NCI-H1436 treated with DMSO at 0.1 percent for 48 hours (cell line): ENCODE results near the gene FHOD3.

Experiments used
- DNase-seq: peaks from one replicate; lab custom pipeline; 2025; lab: John Stamatoyannopoulos, UW

Gene FHOD3

DNA sequence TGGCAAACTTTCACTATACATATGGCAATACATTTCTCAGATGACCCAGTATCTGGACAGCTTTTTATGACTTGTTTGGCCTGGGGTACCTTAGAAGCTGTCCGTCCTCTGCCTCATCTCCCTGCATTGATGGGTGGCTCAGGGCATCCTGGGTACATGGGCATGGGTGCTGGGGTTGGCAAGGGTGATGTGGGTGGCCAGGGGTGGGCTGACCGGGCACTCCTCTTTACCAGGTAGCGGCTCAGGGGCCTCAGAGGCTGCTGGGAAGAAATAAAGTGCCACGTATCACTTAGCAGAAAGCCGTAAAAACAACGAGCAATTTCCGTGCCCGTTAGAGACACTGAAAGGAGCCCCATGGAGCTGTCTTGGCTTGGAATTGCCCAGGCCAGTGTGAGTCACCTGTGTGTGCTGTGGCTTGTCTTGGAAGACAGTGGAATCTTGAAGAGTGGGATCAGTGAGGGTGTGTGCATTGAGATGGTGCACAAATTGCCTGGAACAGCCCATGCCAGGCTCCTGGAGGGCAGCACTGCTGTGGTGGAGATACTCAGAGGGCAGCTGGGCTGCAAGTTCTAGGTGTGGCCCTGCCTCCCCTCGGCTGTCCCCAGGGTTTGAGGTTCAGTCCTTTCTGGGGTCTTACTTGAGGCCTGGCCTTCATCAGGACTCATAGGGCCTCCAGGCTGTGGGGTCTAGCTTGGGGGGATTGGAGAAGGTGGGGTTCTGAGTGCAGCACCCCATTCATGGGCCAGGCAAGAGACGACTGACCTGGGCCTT is 88.8 kb downstream of the FHOD3 start:
- no peak for DNase-seq

DNA sequence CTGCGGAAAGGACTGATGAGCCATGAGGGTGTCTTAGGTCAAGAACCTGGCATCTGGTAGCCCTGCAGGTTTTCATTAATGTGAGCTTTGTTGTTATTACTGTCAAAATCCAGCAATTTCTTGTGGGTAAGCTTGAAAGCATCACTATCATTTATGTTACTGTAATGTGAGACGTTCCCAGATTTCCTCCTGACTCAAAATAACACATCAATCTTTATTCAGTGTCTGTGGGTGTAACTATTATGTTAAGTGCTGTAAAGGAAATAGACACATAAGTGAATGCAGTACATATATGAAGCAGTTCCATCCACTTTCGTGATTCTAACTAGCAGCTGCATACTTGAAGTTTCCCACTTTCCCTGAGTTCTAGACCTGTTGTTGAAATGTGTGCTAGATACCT is 89.8 kb downstream of the FHOD3 start:
- no peak for DNase-seq

DNA sequence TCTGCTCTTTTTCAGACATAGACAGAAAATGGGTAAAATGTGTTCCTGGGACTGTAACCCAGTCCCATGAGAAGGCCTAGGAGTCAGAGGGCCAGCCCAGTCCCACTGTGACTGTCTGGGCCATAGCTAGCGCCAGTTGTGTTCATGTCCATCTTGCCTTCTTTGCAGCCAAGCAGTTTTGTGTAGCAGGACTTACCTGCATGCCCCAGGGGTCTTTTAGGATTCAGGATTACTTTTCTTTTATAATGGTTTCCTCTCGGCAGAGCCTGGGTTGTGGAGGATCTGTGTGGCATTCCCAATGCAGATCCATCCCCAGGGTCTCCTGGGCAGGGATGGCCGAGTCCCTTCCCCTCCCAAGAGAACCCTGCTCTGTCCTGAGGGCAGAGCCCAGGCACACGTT is 90.8 kb downstream of the FHOD3 start:
- DNase-seq, result no peak

DNA sequence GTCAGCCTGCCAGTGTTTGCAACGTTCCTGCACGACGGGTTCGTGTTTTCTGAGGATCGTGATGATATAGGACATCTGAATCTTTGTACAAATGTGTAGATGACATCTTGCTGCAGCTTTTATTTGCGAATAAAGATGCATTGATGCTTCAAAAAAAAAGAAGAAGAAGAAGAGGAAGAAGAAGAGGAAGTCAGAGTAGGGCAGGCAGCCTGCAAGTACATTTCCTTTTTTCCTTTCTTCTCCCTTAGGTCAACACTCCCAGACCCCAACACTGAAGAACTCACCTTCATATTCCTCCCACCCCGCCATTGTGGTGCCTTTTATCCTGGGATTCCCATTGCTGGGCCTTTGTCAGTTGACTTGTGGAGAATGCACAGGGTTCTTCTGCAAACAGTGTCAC is 91.5 kb downstream of the FHOD3 start:
- no peak for DNase-seq

DNA sequence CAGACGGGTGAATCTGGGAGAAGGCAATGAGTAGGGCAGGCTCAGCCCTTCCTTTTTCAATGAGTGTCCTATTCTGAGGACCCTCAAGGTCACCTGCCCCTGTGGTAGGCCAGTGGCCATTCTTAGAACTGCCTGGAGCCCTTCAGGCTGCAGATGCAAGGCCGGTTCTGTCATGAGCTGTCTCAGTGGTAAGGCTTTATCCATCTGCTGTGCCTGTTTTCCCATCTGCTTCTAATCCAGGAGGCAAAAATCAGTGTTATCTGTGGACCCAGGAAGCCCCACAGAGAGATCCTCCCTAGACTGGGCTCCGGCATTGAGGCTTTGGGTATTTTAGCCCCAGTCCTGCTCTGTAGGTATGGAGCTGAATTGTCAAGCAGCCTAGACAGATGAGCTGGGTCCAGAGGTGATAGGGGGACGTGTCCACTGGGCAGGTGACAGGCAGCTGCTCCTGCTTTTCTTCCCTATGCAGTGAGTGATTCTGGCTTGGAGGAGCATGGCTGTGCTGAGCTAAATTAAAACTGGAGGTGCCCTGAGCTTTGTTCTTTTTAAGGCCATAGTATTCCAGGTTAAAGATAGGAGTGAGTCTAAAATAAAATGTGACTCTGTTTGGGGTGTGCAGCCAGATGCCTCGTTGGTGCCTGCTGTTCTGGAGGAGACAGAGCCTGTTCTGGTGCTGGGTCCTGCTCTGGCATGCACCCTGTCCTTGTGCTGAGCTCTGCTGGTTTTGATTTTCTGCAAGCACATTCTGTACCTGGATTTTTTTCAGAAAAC is 92.5 kb downstream of the FHOD3 start:
- DNase-seq, result no peak

DNA sequence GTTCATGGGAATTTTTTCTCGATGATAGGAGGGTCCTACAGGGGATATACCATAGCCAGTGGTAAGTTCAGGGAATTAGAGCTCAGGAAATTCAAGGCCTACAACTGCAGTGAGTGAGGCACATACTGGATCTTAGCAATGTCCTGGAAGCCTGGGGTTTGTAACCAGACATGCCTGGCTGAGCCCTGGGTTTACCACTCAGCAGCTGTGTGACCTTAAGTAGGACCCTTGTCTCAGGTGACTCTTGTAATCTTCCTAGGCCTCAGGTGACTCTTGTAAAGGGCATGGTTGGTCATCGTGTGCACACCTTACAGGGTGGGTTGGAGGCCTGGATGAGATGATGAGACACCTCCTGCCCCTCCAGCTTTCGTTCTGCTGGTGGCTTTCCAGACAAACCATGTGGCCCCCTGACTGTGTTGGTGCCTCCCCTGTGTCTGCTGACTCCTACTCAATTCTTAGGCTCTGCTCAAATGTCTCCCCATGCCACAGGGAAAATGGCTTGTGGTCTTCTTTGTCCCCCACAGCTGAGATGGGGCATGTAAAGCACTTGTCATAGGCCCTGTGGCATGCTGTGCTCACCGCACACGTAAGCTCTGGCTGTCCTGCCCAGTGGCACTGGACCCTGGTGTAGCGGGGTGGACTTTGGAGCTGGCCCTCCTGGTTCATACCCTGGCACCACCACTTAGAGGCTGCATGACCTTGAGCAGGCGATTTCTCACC is 94.1 kb downstream of the FHOD3 start:
- no peak for DNase-seq

DNA sequence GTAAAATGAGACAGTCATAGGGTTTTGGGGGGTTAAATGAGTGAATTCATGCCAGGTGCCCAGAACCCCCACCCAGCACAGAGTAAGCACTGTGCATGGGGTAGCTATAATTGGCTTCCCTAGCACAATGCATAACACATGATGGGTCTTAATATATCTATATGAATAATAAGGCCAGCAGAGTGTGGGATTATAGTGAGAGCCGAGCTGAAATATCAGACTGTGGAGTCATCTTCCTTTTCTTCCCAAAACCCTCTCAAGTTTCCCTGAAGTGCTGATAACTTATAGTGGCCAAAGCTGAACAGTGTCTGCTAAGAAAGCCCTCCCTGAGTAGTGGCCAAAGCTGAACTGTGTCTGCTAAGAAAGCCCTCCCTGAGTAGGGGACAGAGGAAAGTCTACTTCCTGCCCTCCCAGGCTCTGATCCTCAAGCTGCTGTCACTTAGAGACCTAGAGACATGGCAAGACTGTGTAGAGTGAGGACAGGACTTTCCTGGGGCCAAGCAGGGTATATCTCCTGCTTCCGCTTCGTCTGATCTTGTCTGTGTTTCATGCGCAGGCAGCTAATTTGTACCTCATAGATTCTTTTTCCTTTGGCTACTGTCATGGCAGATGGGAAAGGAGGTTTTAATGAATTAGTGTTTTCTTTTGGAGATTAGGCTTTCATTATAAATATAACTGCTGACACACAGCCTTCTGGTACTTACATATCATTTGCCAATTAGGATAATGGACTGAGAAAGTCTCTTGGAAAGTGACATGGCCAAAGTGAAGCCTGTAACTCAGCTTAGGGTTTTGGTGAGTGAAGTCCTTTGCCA is 94.9 kb downstream of the FHOD3 start:
- DNase-seq, result no peak

DNA sequence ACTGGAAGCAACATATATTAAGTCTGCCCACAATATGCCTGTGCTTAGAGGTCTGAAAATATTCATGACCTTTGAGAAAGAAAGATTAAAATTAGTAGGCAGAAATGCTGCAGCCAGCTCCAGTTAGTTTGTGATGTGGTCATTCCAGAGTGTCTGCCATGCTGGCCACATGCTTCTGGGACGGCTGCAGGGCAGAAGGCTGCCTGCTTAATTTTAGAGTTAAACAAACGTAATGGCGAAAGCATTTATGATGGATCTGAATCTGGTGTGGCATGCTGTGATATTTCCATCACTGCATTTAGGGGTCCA is 95.4 kb downstream of the FHOD3 start:
- DNase-seq, result no peak

DNA sequence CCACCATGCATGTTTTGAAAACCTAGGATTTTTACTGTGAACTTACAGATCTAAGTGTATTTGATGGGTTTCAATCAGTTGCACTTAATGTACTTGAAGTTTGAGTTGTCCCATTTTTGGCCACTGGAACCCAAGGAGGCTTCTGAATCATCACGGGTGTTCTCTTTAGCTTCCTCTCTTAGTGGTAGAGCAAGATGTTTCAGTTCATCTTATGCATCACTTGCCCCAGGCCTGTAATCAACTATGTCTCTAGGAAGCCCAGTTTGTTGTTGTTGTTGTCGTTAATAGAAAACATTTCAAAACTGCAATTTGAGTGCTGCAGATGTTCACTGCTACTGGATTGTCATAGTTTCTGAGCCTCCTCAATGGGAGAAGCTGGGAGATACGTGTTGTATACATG is 97.0 kb downstream of the FHOD3 start:
- no peak for DNase-seq

DNA sequence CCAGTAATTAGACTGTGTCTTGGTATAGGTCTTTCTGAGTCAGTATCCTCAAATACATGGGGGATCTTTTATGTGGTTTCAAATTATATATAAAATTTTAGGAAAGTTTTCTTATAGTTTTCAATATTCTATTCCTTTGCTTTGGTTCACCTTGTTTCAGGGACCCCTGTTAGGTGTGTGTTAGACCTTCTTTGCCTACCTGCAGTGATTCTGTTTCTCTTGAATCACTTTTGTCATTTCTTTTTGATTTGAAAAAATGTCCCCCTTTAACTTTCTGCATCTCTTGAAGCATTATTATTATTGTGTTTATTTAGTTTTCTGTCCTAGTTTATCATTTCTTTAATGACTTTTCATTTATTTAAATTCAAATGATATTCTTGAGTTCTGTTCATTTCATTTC is 98.7 kb downstream of the FHOD3 start:
- DNase-seq, result no peak

DNA sequence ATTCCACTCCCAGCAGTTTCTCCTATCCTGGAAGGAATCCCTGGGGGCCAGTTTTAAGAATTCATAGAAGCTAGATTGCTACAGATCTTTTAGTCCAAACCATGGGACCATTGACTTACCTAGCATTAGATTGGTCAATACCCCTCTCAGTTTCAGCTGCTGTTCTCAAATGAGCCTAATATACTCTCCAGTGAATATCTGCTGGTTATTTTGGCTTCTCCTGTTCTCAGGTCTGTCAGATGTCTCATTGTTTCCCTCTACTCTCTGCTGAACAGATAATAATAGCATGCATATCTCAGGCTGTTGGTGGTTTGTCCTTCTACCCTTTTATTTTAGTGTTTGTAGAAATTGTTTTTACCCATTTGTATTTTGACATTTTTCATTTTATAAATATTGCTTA is 99.5 kb downstream of the FHOD3 start:
- no peak for DNase-seq

DNA sequence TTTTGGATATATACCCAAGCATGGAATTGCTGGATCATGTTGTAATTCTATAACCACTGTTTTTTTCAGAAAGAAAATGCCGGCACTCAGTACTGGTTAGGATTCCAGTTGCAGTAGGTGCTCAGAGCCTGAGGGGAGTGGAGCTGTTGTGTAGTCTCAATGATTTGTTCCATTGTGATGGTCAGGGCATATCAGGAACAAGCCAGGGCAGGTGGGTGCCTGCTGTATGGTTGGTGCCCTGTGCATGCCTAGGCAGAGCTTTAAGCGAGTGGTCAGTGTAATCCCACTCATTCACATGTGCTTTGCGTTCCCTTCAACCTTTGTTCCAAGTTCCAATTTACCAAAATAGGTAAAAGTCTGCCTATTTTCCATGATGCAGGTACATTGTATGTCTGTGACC is 100.9 kb downstream of the FHOD3 start:
- DNase-seq, result no peak

DNA sequence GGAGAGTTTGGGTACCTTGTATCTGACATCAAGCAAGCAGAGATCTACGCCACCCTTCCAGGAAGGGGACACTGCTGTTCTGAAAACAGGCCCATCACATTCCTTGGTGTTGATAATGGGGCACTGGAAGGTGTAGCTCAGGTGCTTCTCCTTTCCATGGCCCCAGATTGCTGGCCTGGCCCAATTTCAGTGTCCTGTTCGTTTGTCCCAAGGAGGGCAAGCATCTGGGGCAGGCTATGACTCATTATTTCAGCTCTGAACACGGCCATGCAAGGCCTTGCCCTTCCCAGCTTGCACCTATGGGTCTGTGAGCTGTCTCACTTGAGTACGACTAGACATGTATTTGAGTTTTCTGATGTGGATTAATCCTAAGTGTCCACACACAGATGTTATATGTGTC is 101.5 kb downstream of the FHOD3 start:
- no peak for DNase-seq

DNA sequence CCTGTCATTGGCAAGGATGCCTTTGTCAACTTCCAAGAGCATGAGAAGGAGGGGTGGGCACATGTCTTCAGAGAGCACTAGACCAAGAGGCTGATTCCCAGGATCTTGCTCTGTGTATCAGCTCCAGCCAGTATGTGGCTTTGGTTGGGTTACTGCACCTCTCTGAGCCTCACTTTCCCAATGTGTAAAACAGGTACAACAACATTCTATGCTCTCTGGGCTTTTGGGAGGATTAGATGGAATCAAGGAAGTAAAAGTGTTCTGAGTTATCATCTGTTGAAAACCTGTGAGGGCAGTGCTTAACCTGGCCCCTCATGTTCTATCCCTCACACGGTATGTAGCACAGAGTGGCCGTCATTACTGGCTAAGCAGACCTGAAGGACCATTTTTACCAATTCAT is 103.9 kb downstream of the FHOD3 start:
- DNase-seq, result no peak

DNA sequence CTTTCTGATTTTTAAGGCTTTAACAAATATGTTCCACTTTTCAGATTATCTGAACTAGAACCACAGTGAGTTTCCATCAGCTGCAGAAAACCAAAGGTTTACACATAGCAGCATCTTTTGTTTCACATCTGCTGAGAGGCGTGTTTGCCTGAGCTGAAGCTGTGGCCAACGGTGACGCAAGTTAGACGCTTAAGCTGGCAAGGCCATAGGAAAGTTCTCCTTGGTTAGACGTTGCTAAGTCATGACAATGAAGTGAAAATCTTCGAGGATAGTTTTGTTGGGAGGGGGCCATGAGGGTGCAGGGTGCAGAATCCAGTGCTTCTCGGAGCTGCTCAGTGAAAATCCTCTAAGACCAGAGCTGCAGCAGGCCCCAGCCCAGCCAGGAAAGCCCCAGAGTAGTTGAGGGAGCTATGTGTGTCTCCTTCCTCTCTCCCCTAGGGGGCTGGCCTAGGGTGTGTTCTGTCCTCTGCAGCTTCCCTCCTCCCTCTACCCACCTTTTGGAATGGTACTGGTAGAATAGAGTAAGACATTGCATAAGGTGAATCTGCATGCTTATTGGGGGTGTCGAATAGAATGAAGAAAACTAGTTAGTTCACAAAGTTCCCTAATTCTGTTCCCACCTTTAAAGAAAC is 105.4 kb downstream of the FHOD3 start:
- DNase-seq, result no peak

DNA sequence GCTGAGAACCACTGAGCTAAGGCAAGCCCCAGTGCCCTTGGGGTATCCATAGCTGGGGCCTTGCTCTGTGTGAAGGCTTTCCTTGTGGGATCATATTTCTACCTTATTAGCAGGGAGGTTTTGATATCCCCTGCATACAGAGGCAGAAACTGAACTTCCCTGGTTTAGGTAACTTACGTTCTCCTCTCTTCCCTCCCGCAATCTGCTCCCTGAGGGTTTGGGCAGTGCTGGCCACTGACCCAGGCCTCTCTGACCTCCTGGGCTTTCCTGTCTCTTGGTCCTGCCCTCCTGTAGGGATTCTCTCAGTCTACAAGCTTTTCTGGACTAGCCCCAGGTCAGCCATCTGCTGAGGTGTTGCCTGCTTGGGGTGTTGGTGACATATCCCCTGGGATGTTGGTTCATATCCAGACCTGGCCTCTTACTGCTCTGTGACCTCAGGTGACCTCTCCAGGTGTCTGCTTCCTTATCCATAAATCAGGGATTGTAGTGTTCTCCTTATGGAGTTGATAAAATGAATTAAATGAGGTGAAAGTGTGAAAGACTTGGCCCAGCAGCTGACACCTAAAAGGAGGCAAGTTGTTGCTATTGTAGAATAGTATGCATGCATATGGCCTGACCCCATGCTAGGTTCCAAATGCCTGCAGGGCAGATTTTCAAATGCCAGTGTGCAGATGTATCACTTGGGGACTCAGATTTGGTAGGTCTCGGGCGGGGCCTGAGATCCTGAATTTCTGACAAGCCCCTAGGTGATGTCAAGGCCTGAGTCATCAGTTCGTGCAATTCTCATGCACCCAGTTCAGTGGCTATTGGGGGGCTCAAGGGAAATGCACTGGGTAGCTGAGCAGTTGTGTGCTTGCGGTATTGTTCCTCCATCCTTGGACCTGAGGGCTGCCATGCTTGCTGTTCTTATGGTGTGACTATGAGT is 106.6 kb downstream of the FHOD3 start:
- no peak for DNase-seq

DNA sequence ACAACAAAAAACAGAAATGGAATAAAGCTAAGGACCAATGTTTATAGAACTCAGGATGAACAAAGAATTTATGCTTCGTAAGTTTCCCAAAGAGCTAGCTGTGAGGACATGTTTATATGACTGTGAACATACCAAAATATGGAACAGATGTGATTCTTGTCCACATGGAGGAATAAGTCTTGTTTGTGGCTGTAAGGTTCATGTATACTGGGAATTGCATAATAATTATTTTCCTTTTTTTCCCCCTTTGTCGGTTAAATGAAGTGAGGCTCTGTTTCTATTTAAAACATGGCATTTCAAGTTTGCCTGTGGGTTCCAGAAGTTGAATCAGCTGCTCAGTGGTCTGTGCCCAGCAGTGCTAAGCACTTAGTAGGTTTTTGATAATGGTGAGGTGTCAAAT is 108.1 kb downstream of the FHOD3 start:
- no peak for DNase-seq

DNA sequence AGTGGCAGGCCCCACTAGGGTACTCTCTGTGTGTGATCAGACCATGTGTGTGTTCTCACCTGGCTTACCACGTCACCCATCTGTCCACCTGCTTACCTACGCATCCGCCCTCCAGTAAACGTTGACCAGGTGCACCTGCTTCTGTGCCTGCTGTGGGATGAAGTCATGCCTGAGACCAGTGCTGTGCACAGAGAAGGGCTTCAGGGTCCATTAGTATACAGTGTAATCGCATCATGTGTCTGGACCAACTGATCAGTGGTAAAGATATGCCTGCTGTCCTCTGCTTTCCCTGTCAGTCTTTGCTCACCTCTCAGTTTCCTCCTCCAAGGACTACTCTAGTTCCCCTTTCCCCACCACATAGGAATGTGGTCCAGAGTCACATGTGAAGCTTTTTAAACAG is 109.3 kb downstream of the FHOD3 start:
- no peak for DNase-seq

DNA sequence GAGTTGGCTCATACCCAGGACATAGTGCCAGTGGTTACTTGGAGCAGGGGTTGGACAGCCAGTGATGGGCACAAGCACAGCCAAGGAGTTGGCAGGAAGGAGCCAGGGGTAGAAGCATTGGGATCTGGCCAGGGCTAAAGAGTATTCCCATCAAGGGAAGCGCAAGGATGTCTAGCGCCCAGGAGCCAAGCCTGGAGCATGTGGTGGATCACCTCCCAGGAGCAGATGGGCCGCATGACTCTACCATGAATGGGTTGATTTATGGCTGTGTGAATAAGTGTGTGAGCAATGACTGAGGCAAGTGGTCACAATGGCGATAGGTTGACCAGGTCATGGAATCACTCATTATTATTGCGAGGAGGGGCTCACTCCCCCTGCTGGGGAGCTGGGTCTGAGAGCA is 111.1 kb downstream of the FHOD3 start:
- DNase-seq, result no peak

DNA sequence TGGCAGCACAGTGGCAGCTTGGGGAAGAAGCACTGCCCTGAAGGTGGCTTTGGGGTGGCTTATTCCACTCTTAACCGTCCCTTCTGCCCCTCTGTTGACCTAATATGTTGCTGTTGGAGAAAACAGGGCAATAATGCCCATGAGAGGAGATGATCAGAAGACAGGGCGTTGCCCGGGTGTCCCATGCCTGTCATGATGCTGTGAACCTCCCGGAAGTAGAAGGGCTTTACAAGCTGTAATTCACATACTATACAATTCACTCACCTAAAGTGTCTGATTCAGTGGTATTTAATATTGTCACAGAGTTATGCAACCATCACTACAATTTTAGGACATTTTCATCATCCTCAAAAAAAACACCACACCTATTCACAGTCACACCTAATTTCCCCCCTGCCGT is 112.3 kb downstream of the FHOD3 start:
- DNase-seq, result no peak

DNA sequence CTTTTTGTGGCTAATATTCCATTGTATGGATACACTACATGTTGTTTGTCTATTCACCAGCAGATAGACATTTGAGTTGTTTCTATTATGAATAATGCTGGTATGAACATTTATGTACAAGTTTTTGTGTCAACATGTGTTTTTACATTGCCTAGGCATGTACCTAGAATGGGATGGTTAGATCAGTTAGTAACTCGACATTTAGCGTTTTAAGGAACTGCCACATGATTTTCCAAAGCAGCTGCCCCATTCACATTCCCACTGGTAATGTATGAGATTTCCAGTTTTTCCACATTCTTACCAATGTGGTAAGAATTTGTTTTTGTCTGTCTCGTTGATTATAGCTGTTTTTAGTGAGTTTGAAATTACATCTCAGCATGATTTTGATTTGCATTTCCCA is 112.8 kb downstream of the FHOD3 start:
- DNase-seq, result no peak
